Lower lobe of right lung (tissue), 2 donors: Measurements from ENCODE around the gene IQGAP2. TPM values are rescaled to one million over a fixed set of nuclear protein-coding genes. Genes with fewer than 3 reads are reported as not detected.

ENCODE experiments used
- ATAC-seq, 2 donors: fragments of 200-7000 bp; cut with Tn5 transposase; one replicate each; pipeline ENCODE4 v1.9.1; 2020 to 2022; ENCODE audit warnings: mild to moderate bottlenecking in 2 of 2, moderate library complexity in 2 of 2
- DNase-seq: peaks from one replicate; pipeline ENCODE4 v3.0.0-alpha.2; 2020
- H3K27ac ChIP-seq: fragments of 200-600 bp; one replicate; pipeline ENCODE4 v1.8.0; 2022
- H3K27me3 ChIP-seq: fragments of 200-600 bp; one replicate; pipeline ENCODE4 v1.8.0; 2022; ENCODE audit warnings: low read depth
- H3K36me3 ChIP-seq: fragments of 200-600 bp; one replicate; pipeline ENCODE4 v1.8.0; 2022; ENCODE audit warnings: mild to moderate bottlenecking
- H3K4me1 ChIP-seq: fragments of 200-600 bp; one replicate; pipeline ENCODE4 v1.8.0; 2022
- H3K4me3 ChIP-seq: fragments of 200-600 bp; one replicate; pipeline ENCODE4 v1.8.0; 2022; ENCODE audit warnings: mild to moderate bottlenecking
- H3K9me3 ChIP-seq: fragments of 200-600 bp; one replicate; pipeline ENCODE4 v1.8.0; 2022
- intact Hi-C: fragments of 100-400 bp; cut with DNase I; formaldehyde crosslinking; loops from one replicate; pipeline ENCODE4 v1.11.0; 2022
- total RNA-seq: library from RNA; stranded (reverse); fragmentation: NEBNext Ultra II Directional; extraction: Animal tissue kit (Norgen Biotek cat#: 25700); gene quantifications from one replicate; pipeline ENCODE4 v1.2.1, GENCODE V29; 2021
- TF ChIP-seq, protein P1 (sequence below): fragments of 200-600 bp; IDR thresholded peaks from one replicate; pipeline ENCODE4 v1.8.0; 2022; ENCODE audit warnings: antibody characterized with exemption, mild to moderate bottlenecking
- donor health status: DM: no; HTN: yes; CAD: no; lungs with severe emphysema.

The IQGAP2 gene
- total RNA-seq, 1 donor from 2014 or later, result 42.0 TPM

DNA sequence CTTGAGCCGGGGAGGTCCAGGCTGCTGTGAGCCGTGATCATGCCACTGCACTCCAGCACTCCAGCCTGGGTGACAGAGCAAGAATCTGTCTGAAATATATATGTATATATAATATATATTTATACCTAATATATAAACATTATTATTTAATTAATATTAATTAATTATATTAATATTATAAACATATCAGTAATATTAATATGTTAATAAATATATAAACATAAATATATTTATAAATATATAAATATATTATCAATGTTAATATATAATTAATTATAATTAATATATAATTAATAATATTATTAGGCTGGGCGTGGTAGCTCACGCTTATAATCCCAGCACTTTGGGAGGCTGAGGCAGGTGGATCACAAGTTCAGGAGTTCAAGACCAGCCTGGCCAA is 354.0 kb downstream of the IQGAP2 start:
- no peak overlapping the region for H3K27ac ChIP-seq
- no peaks in the 10 kb centered on the region for H3K9me3 ChIP-seq
- no peaks in the 10 kb centered on the region for H3K36me3 ChIP-seq
- TF ChIP-seq, protein P1, sequence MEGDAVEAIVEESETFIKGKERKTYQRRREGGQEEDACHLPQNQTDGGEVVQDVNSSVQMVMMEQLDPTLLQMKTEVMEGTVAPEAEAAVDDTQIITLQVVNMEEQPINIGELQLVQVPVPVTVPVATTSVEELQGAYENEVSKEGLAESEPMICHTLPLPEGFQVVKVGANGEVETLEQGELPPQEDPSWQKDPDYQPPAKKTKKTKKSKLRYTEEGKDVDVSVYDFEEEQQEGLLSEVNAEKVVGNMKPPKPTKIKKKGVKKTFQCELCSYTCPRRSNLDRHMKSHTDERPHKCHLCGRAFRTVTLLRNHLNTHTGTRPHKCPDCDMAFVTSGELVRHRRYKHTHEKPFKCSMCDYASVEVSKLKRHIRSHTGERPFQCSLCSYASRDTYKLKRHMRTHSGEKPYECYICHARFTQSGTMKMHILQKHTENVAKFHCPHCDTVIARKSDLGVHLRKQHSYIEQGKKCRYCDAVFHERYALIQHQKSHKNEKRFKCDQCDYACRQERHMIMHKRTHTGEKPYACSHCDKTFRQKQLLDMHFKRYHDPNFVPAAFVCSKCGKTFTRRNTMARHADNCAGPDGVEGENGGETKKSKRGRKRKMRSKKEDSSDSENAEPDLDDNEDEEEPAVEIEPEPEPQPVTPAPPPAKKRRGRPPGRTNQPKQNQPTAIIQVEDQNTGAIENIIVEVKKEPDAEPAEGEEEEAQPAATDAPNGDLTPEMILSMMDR, result no peak
- H3K4me1 ChIP-seq, result no peaks in the 10 kb centered on the region
- DNase-seq (no peak), ATAC-seq (no peak)
- intact Hi-C loops, result no loop called here
- no peak overlapping the region for H3K4me3 ChIP-seq
- H3K27me3 ChIP-seq, result no peaks in the 10 kb centered on the region

Other genes starting within 250 kb of the IQGAP2 start
- gene F2RL2, start 220.1 kb downstream of the IQGAP2 start, total RNA-seq, result not detected